Left lung (tissue), 10 donors: Measurements from ENCODE around the gene RNF31. TPM values are rescaled to one million over a fixed set of nuclear protein-coding genes. Genes with fewer than 3 reads are reported as not detected.

Experiments
- ATAC-seq: fragments of 200-7000 bp; cut with Tn5 transposase; one replicate; pipeline ENCODE4 v1.9.1; 2020; ENCODE audit warnings: moderate library complexity
- DNase-seq, 4 donors: peaks; one replicate each; pipeline ENCODE4 v3.0.0-alpha.2; 2013 to 2020
- H3K27ac ChIP-seq, 2 donors: fragments of 200-600 bp; sonication (generic) in 1 of 2; one replicate each; pipeline versions ENCODE4 v1.5.0 to v1.8.0; 2020 to 2021
- H3K27me3 ChIP-seq, 2 donors: fragments of 200-600 bp; sonication (generic) in 1 of 2; one replicate each; pipeline versions ENCODE4 v1.5.0 to v1.8.0; 2020 to 2021
- H3K36me3 ChIP-seq, 2 donors: fragments of 200-600 bp; sonication (generic) in 1 of 2; one replicate each; pipeline versions ENCODE4 v1.5.0 to v1.8.0; 2020 to 2021
- H3K4me1 ChIP-seq, 2 donors: fragments of 200-600 bp; one replicate each; pipeline ENCODE4 v1.8.0; 2021
- H3K4me3 ChIP-seq, 2 donors: fragments of 200-600 bp; sonication (generic) in 1 of 2; one replicate each; pipeline versions ENCODE4 v1.5.0 to v1.8.0; 2020 to 2021; ENCODE audit warnings: mild to moderate bottlenecking in 1 of 2
- H3K9me3 ChIP-seq, 2 donors: fragments of 200-600 bp; sonication (generic) in 1 of 2; one replicate each; pipeline versions ENCODE4 v1.5.0 to v1.8.0; 2020 to 2021
- intact Hi-C, 2 donors: fragments of 100-400 bp; cut with DNase I; formaldehyde crosslinking; loops; one replicate each; pipeline versions ENCODE4 v1.11.2 to v1.14.2; 2022
- polyA plus RNA-seq, 6 donors: library from polyadenylated mRNA; unstranded; fragments of 120-200 nt; gene quantifications; one replicate each; pipeline ENCODE4 v1.2.1, GENCODE V29; 2013; ENCODE audit not compliant: insufficient read length in 6 of 6
- total RNA-seq, 2 donors: library from RNA; stranded (reverse); fragmentation: NEBNext Ultra II Directional; extraction: Animal tissue kit (Norgen Biotek cat#: 25700); gene quantifications; one replicate each; pipeline ENCODE4 v1.2.1, GENCODE V29; 2021
- TF ChIP-seq, protein P1 (sequence below), 2 donors: fragments of 200-600 bp; sonication (generic) in 1 of 2; IDR thresholded peaks; one replicate each; pipeline versions ENCODE4 v1.5.0 to v1.8.0; 2021; ENCODE audit warnings: antibody characterized with exemption in 2 of 2
- donor health status: DM: no; HTN: yes; CAD: no.
- donor health status: DM: no; HTN: no; CAD: no.

RNF31 gene
- total and polyA plus RNA-seq, 8 donors: 42.4 to 69.9 (median 54.6) TPM

DNA sequence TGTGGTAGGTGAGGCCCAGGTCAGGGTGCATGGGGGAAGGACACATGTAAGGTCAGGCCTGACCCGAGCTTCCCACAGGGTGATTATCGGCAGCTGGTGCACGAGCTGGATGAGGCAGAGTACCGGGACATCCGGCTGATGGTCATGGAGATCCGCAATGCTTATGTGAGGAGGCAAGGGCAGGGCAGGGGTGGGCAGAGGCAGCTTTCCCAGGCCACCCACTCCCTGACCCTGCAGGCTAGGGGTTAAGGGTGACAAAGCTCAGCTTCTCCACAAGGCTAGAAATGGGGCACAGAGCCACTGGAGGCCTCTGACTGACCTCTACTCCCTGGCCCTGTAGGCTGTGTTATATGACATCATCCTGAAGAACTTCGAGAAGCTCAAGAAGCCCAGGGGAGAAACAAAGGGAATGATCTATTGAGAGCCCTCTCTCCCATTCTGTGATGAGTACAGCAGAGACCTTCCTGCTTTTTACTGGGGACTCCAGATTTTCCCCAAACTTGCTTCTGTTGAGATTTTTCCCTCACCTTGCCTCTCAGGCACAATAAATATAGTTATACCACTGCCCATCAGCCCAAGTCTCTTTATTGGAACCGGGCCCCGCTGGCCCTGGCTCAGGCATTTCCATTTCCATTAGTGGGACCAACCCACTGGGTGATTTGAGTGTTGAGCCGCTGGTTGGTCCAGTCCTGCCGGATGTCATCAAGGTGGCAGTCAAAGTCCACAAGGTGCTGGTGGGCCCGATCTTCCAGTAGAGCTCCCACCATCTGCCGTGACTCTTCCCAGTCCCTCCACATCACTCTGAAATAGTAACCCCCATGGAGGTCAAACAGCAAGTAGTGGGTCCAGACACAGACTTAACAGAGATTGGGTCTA lies 8.7 kb upstream of the RNF31 start:
- peak overlapping the region in 1 of 2 donors; percentile 0 for H3K27ac ChIP-seq
- H3K36me3 ChIP-seq: peaks cover 0 to 44% of the 10 kb centered on the region in 2 donors
- intact Hi-C loops: no loop called here
- TF ChIP-seq, protein P1, sequence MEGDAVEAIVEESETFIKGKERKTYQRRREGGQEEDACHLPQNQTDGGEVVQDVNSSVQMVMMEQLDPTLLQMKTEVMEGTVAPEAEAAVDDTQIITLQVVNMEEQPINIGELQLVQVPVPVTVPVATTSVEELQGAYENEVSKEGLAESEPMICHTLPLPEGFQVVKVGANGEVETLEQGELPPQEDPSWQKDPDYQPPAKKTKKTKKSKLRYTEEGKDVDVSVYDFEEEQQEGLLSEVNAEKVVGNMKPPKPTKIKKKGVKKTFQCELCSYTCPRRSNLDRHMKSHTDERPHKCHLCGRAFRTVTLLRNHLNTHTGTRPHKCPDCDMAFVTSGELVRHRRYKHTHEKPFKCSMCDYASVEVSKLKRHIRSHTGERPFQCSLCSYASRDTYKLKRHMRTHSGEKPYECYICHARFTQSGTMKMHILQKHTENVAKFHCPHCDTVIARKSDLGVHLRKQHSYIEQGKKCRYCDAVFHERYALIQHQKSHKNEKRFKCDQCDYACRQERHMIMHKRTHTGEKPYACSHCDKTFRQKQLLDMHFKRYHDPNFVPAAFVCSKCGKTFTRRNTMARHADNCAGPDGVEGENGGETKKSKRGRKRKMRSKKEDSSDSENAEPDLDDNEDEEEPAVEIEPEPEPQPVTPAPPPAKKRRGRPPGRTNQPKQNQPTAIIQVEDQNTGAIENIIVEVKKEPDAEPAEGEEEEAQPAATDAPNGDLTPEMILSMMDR (IDR thresholded peaks at IDR 0.05): no peak
- H3K27me3 ChIP-seq: no peaks in the 10 kb centered on the region
- no peak for DNase-seq
- peaks cover 18 to 60% of the 10 kb centered on the region in 2 donors for H3K4me1 ChIP-seq
- H3K9me3 ChIP-seq: no peaks in the 10 kb centered on the region
- no peak overlapping the region for H3K4me3 ChIP-seq
- ATAC-seq: no peak

DNA sequence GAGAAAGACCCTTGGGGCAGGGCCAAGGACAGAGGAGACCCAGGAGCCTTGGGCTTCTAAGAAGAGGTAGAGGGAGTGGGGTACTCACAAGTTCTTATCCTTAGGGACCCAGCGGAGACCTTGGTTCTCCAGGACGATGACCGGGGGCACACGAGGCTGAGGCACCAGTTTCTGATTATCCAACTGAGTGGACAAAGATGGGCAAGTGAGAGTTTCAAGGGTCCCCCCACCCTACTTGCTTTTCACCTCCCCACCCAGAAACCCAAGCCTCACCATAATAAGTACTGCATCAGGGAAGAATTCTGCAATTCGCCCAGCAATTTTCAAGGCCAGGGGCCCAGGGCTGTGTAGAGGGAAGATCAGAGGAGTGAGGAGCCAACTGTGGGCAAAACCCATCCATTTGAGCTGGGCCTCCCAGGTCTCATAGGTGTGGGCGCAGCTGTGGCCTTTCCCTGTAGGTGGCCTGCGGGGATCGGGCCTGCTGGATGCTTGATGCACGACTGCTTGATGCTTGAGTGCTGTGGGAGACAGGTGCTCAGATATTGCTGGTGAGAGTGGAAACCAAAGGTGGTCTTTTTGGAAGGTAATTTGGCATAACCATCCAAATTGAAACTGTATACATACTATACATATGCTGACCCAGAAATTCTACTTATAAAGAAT lies 7.9 kb upstream of the RNF31 start:
- DNase-seq (no peak), ATAC-seq (no peak)
- H3K27ac ChIP-seq: no peak overlapping the region
- H3K36me3 ChIP-seq: peaks cover 0 to 52% of the 10 kb centered on the region in 2 donors
- intact Hi-C loops: no loop called here
- no peaks in the 10 kb centered on the region for H3K27me3 ChIP-seq
- peak overlapping the region in 1 of 2 donors; percentile 69 for H3K4me3 ChIP-seq
- peaks cover 18 to 66% of the 10 kb centered on the region in 2 donors for H3K4me1 ChIP-seq
- no peaks in the 10 kb centered on the region for H3K9me3 ChIP-seq
- TF ChIP-seq, protein P1 (IDR thresholded peaks at IDR 0.05): no peak

DNA sequence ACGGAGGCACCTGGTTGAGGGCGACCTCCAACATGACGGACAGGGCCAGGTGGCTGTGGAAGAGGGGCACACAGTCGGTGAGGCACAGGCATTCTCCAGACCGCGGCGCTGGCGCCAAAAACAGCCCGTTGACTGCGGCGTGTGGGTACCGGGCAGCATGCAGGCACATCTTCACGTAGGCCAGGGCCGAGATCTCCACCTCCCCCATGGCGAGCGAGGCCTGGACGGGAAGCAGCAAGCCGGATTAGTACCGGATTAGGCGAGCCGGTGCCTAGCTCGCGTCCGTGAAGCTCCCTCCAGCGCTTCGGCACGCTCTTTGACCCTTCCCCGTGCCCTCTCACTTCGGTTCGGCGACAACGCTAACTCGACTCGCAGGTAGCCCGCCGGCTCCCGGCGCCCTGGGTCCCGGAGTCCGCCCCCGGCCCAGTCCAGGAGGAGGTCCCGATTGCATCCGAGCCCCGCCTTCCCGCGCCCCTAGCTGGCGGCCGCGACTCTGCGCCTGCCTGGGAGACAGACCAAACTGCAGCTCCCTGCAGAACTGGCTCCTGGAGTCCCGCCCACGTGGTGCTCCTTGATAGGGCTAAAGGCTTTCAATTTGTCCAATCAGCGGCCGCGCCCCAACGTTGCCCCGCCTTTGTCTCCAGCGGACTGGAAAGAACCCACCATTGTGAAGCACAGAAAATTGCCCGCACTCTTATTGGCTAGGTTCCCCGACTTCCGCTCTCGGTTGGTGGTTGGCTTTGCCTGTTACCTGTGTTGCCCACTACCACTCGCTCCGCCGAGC lies 6.0 kb upstream of the RNF31 start, which contains the start of gene EMC9:
EMC9 (minus strand) TSS at position 495 of the 784 bp plus-strand sequence; CDS start at position 208, 287 bp downstream.
- DNase-seq (peak; percentile 98 to 100 (median 99)), ATAC-seq (peak; percentile 93)
- H3K9me3 ChIP-seq: no peaks in the 10 kb centered on the region
- H3K4me3 ChIP-seq: peak within 1 kb of the TSS; percentile 69
- H3K36me3 ChIP-seq: peaks cover 0 to 54% of the 10 kb centered on the region in 2 donors
- H3K4me1 ChIP-seq: peaks cover 25 to 74% of the 10 kb centered on the region in 2 donors
- TF ChIP-seq, protein P1 (IDR thresholded peaks at IDR 0.05): peak; percentile 53 to 80
- H3K27ac ChIP-seq: peak within 1 kb of the TSS; percentile 85 to 91
- intact Hi-C loops: no loop called here
- H3K27me3 ChIP-seq: no peaks in the 10 kb centered on the region

DNA sequence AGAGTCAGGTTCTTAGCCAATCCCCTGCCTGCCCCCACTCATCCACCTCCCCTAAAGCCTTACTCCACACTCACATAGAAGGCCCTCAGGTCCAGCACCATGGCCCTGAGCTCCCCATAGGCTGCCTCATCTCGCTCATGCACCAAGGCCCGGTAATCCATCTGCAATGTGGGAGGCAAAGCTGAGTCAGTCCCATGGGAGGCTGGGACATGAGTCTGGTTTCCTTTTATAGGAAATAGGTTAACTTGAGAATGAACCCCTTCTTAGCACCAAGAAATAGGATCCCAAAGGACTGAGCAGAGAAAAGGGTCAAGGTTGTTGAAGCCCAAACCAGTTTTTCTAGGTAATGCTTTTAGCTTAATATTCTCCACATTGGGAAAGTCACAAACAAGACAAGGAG lies 3.8 kb upstream of the RNF31 start:
- Histone ChIP-seq H3K27me3 (no peaks in the 10 kb centered on the region), H3K9me3 (no peaks in the 10 kb centered on the region), H3K4me3 (no peak overlapping the region), H3K4me1 (peaks cover 24 to 60% of the 10 kb centered on the region in 2 donors), H3K36me3 (peaks cover 0 to 41% of the 10 kb centered on the region in 2 donors), H3K27ac (no peak overlapping the region)
- TF ChIP-seq, protein P1 (IDR thresholded peaks at IDR 0.05): no peak
- intact Hi-C loops: no loop called here
- no peak for ATAC-seq
- no peak for DNase-seq
